NT2/D1 (cell line): ENCODE data around the gene CAMTA2.

Experiments
- SUZ12 ChIP-seq: IDR thresholded peaks from 2 replicates; pipeline ENCODE4 v1.6.1; 2011; ENCODE audit not compliant: insufficient read length, insufficient read depth; ENCODE audit errors: extremely low read depth
- YY1 ChIP-seq: IDR thresholded peaks from 2 replicates; pipeline ENCODE4 v1.6.1; 2011; ENCODE audit not compliant: insufficient read length, insufficient read depth
- ZNF274 ChIP-seq: IDR thresholded peaks from 2 replicates; pipeline ENCODE4 v1.6.1; 2011; ENCODE audit warnings: mild to moderate bottlenecking, low read depth, low read length

DNA sequence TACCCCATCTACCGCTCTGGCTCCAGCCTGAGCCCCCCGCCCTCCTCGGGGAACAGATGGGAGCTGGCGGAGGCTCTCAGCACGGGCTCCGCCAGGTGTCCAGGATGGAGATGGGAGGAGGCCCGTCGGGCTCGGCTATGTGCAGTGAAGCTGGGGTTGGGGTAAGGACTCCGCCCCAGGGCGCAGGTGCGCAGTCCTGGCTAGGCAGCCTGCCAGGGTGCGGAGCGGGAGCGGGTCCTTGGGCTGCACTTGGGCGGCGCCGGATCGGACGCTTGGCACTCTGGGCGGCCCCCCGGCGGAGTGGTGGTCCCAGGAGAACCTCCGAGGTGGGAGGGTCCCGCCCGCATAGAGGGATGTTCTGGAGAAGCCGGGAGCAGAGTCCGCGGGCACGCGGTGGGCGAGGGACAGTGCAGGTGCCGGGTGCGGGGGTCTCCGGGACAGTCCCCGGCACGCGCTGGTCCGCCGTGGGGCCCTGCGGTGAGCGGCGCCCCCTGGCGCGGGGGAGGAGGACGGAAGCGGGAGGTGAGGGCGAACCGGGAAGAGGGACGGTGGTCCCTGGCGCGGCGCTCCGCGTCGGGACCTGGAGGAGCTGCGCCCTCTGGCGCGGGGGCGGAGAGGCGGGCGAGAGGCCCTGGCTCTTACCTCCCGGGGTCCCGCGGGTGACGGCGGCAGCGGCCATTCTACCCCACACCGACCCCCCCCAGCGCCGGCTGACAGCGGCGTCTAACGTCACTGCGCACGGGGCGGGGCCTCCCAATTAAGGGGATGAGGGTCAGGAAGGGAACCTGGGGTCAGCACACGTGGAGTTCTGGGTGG is at the start of gene CAMTA2:
- no peak for TF ChIP-seq YY1
- TF ChIP-seq ZNF274, result no peak
- no peak for TF ChIP-seq SUZ12
